HFF-Myc (cell line): Measurements from ENCODE around the gene COL13A1.

Experiments used
- DNase-seq: peaks from one replicate; pipeline ENCODE4 v3.0.0-alpha.2; 2011; ENCODE audit warnings: low read depth; ENCODE audit errors: extremely low read depth
- H3K4me3 ChIP-seq: replicated peaks from 2 replicates; pipeline ENCODE4 v1.5.1; 2011; ENCODE audit warnings: low read depth, mild to moderate bottlenecking, control low read depth, low read length
- TF ChIP-seq, protein P1 (sequence below): IDR thresholded peaks from 2 replicates; pipeline ENCODE4 v1.5.1; 2012; ENCODE audit warnings: mild to moderate bottlenecking, low read depth, low read length, control low read depth; ENCODE audit errors: missing control alignments

Gene COL13A1

DNA sequence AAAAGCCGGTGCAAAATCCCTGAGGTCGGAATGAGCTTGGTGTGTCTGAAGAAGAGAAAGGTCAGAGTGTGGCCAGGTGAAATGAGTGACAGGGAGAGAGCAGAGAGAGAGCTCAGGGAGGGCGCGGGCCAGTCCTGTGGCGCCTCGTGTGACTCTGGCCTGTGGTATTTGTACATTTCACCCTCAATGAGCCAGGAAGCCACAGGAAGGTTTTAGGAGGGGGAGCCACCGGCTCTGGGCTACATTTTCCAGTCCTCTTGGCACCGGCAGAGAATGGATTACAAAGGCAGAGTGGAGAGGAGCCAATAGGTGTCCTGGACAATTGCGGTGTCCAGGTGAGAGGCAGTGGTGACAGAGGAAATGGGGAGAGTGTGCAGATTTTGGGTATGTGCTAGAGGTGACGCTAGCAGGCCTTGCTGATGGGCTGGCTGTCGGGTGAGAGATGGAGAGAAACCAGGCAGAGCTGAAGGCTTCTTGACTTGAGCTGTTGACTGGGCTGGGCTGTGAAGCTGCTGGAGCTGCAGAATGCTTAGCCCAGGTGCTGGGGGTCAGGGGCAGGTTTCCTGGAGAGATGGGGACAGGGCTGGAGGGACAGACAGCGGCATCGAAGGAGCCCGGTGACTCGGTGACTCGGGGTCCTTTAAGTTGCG, 38.1 kb downstream of the COL13A1 start:
- no peak overlapping the region for H3K4me3 ChIP-seq
- no peak for DNase-seq
- TF ChIP-seq, protein P1, sequence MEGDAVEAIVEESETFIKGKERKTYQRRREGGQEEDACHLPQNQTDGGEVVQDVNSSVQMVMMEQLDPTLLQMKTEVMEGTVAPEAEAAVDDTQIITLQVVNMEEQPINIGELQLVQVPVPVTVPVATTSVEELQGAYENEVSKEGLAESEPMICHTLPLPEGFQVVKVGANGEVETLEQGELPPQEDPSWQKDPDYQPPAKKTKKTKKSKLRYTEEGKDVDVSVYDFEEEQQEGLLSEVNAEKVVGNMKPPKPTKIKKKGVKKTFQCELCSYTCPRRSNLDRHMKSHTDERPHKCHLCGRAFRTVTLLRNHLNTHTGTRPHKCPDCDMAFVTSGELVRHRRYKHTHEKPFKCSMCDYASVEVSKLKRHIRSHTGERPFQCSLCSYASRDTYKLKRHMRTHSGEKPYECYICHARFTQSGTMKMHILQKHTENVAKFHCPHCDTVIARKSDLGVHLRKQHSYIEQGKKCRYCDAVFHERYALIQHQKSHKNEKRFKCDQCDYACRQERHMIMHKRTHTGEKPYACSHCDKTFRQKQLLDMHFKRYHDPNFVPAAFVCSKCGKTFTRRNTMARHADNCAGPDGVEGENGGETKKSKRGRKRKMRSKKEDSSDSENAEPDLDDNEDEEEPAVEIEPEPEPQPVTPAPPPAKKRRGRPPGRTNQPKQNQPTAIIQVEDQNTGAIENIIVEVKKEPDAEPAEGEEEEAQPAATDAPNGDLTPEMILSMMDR = no peak

DNA sequence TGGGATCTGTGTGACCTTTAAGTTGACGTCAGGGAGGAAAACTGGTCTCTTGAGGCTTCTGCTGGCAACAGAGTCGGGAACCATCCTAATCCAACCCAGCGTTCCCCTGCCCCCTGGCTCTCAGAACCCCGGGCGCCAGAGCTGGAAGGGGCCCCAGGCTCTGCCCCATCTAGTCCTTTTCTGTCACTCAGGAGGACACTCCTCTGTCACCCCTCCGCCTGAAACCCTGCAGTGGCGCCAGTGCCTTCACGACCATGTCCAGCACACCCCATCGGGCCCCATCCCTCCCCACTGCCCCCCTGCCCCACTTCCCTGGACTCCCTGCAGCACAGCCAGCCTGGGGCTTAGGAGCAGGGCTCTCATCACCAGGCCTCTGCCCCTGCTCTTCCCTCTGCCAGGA, 39.1 kb downstream of the COL13A1 start:
- TF ChIP-seq, protein P1 = no peak
- no peak for DNase-seq
- H3K4me3 ChIP-seq = no peak overlapping the region

DNA sequence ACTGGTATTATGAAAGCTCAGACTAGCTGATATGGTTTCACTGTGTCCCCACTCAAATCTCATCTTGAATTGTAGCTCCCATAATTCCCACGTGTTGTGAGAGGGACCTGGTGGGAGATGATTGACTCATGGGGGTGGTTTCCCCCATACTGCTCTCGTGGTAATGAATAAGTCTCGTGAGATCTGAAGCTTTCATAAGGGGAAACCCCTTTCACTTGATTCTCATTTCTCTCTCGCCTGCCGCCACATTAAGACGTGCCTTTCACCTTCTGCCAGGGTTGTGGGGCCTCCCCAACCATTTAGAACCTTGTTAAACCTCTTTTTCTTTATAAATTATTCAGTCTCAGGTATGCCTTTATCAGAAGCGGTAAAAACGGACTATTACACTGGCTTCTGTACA, 40.3 kb downstream of the COL13A1 start:
- TF ChIP-seq, protein P1 = no peak
- DNase-seq = no peak
- no peak overlapping the region for H3K4me3 ChIP-seq

DNA sequence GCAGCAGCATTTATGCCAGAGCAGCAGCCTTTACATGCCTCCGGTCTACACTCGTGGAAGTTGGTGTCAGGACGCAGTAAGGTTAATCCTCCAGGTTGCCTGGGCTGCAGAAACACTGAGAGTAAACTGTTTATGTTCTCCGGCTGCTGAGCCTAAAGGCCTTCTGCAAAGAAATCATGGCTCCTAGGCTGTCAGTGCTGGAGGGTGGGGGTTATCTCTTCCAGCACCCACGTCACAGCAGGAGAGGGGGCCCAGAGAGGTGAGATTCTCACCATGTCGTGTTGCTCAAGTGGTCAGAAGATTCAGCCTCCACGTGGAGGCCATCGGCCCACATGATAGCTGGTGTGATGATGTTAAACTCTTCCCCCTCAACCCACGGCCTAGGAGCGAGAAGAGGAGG, 41.2 kb downstream of the COL13A1 start:
- H3K4me3 ChIP-seq = no peak overlapping the region
- TF ChIP-seq, protein P1 = no peak
- DNase-seq = no peak

DNA sequence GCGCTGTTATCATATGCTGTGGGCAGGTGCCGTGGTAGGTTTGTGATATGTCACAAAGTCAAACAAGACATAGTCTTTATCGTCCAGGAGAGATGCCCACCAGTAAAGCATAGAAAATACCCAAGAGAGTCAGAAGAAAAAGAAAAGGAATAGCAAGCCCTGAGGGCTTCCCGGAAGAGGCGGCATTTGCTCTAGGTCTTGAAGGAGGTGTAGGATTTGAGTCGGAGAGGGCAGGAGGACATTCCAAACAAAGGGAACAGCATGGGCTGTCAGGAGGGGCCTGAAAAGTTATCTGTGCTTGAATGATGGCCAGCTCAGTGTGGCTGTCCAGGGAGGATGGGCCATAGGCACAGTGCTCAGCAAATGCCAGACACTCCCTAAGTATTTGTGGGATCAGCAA, 42.2 kb downstream of the COL13A1 start:
- DNase-seq = no peak
- TF ChIP-seq, protein P1 = no peak
- no peak overlapping the region for H3K4me3 ChIP-seq

DNA sequence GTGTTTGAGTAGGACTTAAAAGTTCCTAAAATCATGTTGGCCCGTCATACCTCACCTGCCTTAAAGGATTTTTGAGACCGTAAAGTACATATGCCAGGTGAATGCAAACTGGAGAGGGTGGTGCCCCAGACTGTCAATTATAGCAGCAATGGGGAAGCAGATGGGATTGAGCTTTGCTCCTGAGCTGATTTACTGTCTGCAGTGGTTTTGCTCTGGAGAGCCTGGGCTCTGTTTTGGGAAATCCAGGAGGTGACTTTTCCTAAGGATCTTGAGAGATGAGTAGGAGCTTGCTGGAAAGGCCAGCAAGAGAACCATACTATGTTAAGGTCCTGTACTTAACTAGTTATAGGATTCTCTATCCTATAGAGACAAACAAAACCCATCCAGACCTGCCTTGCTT, 43.0 kb downstream of the COL13A1 start:
- no peak for DNase-seq
- TF ChIP-seq, protein P1 = no peak

DNA sequence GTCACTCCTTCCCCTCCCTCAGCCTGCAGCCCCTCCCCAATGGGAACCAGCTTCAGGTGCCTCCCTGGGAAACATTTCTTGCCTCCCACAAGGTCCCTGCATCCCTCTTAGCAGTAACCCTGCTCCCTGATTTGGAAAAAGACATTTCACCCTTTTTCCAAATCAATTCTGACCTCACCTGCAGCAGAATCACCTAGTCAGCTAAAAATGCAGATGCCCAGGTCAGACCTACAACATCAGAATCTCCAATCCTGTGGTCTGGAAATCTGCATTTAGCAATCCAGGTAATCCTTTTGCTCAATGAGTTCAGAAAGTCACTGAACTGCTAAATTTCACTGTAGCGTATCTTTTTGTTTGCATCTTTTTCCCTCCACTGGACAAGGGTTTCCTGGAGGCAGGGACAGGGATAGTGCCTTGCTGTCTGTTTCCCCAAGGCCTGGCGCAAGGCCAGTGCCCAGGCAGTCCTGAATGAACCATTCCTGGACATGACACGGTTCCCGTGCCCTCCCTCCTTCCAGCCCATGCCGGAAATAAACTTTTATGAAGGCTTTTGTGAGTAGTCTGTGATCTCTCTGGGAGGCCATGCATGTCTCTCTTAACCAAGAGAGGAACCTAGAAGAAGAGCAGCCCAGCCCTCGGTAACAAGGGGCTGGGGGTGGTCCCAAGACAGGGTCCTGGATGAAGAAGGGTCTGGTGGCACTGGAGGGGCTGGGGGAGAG, 44.0 kb downstream of the COL13A1 start:
- no peak overlapping the region for H3K4me3 ChIP-seq
- no peak for DNase-seq
- TF ChIP-seq, protein P1 = no peak

More for the DNA sequence above, 43.0 kb downstream of the COL13A1 start:
- H3K4me3 ChIP-seq = no peak overlapping the region
